K562 (cell line): ENCODE data around the gene WDR18. TPM values are rescaled to one million over a fixed set of nuclear protein-coding genes. Genes with fewer than 3 reads are reported as not detected.
A peak's percentile ranks its signal among the peaks of the same experiment; 100 is the strongest.

Source experiments
- GTF2A2 ChIP-seq: IDR thresholded peaks from 2 replicates; pipeline ENCODE4 v1.6.1; 2016; ENCODE audit warnings: mild to moderate bottlenecking, missing genetic modification characterization, missing compliant biosample characterization
- KAT2B ChIP-seq: IDR thresholded peaks from one replicate; pipeline ENCODE4 v1.6.1; 2012; ENCODE audit warnings: low read depth, mild to moderate bottlenecking, control low read depth, inconsistent platforms, low read length, moderate library complexity
- KHSRP ChIP-seq: fragments of 450-650 bp; IDR thresholded peaks from 2 replicates; pipeline ENCODE4 v1.6.1; 2017
- LCOR ChIP-seq: sonication (generic); formaldehyde crosslinking; IDR thresholded peaks from 2 replicates; pipeline ENCODE4 v1.8.0; 2022; ENCODE audit warnings: mild to moderate bottlenecking, missing genetic modification reagents
- NFYB ChIP-seq: IDR thresholded peaks from 2 replicates; pipeline ENCODE4 v1.6.1; 2011; ENCODE audit warnings: mild to moderate bottlenecking, moderate library complexity; ENCODE audit not compliant: insufficient read length; ENCODE audit errors: extremely low read depth
- STAG1 ChIP-seq: sonication (generic); formaldehyde crosslinking; IDR thresholded peaks from 2 replicates; pipeline ENCODE4 v1.5.0; 2020; ENCODE audit warnings: missing genetic modification reagents, borderline replicate concordance
- ZBTB11 ChIP-seq, 3 experiments: fragments of 200-800 bp in 1 of 3; fragments of 250-450 bp in 1 of 3; fragments of 450-650 bp in 1 of 3; sonication (Bioruptor Pico) in 1 of 3; sonication (Bioruptor generic) in 1 of 3; formaldehyde crosslinking in 1 of 3; IDR thresholded peaks; 2 replicates each; pipeline versions ENCODE4 v1.6.1 to v1.8.0; 2016 to 2022; ENCODE audit warnings: mild to moderate bottlenecking in 2 of 3, missing genetic modification characterization in 2 of 3, missing compliant biosample characterization in 1 of 3, moderate library complexity in 1 of 3
- polyA plus RNA-seq, 8 experiments: library from polyadenylated mRNA; depleted of rRNA in 4 of 8; stranded (reverse) in 5 of 8; unstranded in 3 of 8; fragments of >200 nt; fragmentation: Nextera tagmentation in 2 of 8; fragmentation: Illumina TruSeq in 1 of 8; extraction: Ambion mirVana in 2 of 8; extraction: Trizol in 1 of 8; gene quantifications; 2 replicates each; pipeline versions ENCODE4 v1.2.1 to v1.2.3, GENCODE V29; 2011 to 2014; ENCODE audit warnings: inconsistent platforms in 1 of 8, missing spikeins in 1 of 8
- total RNA-seq, 7 experiments: library from RNA; depleted of rRNA in 6 of 7; stranded (reverse); fragments of >200 nt in 6 of 7; fragmentation: Illumina TruSeq in 2 of 7; extraction: Trizol in 2 of 7; gene quantifications; 2 replicates each; pipeline versions ENCODE4 v1.2.1 to v1.2.3, GENCODE V29; 2011 to 2021; ENCODE audit warnings: low replicate concordance in 1 of 7
- TF ChIP-seq, protein P1 (sequence below): fragments of 200-600 bp; sonication (generic); IDR thresholded peaks from one replicate; pipeline ENCODE4 v1.6.1; 2012; ENCODE audit warnings: mild to moderate bottlenecking, low read depth, low read length, inconsistent platforms
- TF ChIP-seq, protein P2 (sequence below): sonication (generic); formaldehyde crosslinking; IDR thresholded peaks from 2 replicates; pipeline ENCODE4 v1.8.0; 2022; ENCODE audit warnings: mild to moderate bottlenecking, missing genetic modification reagents

The WDR18 gene
- total and polyA plus RNA-seq, 9 of the 15 experiments (the other 6 are each of a cell fraction or from before 2014, with no cell fraction given): 0.65 to 181 (median 30.1) TPM

GRCh38 chr19:984165-984967 is at the start of gene WDR18 (continued):
- TF ChIP-seq, protein P1, sequence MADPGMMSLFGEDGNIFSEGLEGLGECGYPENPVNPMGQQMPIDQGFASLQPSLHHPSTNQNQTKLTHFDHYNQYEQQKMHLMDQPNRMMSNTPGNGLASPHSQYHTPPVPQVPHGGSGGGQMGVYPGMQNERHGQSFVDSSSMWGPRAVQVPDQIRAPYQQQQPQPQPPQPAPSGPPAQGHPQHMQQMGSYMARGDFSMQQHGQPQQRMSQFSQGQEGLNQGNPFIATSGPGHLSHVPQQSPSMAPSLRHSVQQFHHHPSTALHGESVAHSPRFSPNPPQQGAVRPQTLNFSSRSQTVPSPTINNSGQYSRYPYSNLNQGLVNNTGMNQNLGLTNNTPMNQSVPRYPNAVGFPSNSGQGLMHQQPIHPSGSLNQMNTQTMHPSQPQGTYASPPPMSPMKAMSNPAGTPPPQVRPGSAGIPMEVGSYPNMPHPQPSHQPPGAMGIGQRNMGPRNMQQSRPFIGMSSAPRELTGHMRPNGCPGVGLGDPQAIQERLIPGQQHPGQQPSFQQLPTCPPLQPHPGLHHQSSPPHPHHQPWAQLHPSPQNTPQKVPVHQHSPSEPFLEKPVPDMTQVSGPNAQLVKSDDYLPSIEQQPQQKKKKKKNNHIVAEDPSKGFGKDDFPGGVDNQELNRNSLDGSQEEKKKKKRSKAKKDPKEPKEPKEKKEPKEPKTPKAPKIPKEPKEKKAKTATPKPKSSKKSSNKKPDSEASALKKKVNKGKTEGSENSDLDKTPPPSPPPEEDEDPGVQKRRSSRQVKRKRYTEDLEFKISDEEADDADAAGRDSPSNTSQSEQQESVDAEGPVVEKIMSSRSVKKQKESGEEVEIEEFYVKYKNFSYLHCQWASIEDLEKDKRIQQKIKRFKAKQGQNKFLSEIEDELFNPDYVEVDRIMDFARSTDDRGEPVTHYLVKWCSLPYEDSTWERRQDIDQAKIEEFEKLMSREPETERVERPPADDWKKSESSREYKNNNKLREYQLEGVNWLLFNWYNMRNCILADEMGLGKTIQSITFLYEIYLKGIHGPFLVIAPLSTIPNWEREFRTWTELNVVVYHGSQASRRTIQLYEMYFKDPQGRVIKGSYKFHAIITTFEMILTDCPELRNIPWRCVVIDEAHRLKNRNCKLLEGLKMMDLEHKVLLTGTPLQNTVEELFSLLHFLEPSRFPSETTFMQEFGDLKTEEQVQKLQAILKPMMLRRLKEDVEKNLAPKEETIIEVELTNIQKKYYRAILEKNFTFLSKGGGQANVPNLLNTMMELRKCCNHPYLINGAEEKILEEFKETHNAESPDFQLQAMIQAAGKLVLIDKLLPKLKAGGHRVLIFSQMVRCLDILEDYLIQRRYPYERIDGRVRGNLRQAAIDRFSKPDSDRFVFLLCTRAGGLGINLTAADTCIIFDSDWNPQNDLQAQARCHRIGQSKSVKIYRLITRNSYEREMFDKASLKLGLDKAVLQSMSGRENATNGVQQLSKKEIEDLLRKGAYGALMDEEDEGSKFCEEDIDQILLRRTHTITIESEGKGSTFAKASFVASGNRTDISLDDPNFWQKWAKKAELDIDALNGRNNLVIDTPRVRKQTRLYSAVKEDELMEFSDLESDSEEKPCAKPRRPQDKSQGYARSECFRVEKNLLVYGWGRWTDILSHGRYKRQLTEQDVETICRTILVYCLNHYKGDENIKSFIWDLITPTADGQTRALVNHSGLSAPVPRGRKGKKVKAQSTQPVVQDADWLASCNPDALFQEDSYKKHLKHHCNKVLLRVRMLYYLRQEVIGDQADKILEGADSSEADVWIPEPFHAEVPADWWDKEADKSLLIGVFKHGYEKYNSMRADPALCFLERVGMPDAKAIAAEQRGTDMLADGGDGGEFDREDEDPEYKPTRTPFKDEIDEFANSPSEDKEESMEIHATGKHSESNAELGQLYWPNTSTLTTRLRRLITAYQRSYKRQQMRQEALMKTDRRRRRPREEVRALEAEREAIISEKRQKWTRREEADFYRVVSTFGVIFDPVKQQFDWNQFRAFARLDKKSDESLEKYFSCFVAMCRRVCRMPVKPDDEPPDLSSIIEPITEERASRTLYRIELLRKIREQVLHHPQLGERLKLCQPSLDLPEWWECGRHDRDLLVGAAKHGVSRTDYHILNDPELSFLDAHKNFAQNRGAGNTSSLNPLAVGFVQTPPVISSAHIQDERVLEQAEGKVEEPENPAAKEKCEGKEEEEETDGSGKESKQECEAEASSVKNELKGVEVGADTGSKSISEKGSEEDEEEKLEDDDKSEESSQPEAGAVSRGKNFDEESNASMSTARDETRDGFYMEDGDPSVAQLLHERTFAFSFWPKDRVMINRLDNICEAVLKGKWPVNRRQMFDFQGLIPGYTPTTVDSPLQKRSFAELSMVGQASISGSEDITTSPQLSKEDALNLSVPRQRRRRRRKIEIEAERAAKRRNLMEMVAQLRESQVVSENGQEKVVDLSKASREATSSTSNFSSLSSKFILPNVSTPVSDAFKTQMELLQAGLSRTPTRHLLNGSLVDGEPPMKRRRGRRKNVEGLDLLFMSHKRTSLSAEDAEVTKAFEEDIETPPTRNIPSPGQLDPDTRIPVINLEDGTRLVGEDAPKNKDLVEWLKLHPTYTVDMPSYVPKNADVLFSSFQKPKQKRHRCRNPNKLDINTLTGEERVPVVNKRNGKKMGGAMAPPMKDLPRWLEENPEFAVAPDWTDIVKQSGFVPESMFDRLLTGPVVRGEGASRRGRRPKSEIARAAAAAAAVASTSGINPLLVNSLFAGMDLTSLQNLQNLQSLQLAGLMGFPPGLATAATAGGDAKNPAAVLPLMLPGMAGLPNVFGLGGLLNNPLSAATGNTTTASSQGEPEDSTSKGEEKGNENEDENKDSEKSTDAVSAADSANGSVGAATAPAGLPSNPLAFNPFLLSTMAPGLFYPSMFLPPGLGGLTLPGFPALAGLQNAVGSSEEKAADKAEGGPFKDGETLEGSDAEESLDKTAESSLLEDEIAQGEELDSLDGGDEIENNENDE: no peak
- TF ChIP-seq KHSRP: peak; percentile 65; the same call in 1 of the 2 replicates
- no peak for TF ChIP-seq NFYB
- TF ChIP-seq, protein P2, sequence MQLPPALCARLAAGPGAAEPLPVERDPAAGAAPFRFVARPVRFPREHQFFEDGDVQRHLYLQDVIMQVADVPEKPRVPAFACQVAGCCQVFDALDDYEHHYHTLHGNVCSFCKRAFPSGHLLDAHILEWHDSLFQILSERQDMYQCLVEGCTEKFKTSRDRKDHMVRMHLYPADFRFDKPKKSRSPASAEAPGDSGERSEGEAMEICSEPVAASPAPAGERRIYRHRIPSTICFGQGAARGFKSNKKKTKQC (CRISPR knock-in tag): peak; percentile 82; the same call in 1 of the 2 replicates
- peak; percentile 90 for TF ChIP-seq LCOR (CRISPR knock-in tag)
- TF ChIP-seq GTF2A2 (tag): no peak
- peak in 1 of 3 experiments; percentile 68; a peak in 1 of 6 replicates for TF ChIP-seq ZBTB11 (CRISPR knock-in tag; IDR thresholded peaks at IDR 0.05)
- no peak for TF ChIP-seq STAG1 (CRISPR knock-in tag)
- peak; percentile 74 for TF ChIP-seq KAT2B
